ENCODE results near the gene KRTAP5-9.

DNA sequence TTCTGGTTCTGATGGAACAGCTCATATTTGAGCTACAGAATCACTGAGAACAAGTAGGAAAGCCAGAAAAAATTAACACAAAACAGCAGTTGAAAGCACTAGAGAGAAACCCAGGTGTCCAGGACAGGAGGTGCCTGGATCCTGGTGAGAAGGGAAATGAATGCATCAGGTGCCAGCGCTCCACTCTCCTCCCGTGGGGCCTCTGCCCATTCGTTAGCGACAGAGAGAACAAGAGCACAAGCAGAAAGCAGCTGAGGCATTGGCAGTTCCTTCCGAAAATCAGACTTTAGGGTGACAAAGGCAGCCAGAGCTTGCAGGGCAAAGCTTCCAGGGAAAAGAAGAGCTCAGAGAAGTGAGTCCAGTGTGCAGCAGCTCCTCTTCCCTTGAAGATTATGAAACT, 41.1 kb upstream of the KRTAP5-9 start:
- TF ChIP-seq, protein P1, sequence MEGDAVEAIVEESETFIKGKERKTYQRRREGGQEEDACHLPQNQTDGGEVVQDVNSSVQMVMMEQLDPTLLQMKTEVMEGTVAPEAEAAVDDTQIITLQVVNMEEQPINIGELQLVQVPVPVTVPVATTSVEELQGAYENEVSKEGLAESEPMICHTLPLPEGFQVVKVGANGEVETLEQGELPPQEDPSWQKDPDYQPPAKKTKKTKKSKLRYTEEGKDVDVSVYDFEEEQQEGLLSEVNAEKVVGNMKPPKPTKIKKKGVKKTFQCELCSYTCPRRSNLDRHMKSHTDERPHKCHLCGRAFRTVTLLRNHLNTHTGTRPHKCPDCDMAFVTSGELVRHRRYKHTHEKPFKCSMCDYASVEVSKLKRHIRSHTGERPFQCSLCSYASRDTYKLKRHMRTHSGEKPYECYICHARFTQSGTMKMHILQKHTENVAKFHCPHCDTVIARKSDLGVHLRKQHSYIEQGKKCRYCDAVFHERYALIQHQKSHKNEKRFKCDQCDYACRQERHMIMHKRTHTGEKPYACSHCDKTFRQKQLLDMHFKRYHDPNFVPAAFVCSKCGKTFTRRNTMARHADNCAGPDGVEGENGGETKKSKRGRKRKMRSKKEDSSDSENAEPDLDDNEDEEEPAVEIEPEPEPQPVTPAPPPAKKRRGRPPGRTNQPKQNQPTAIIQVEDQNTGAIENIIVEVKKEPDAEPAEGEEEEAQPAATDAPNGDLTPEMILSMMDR (IDR thresholded peaks at IDR 0.05; ENCODE audit: poor library complexity): no peak
- TF ChIP-seq EZH2phosphoT487 (IDR thresholded peaks at IDR 0.05; ENCODE audit: low read depth, severe bottlenecking, unreplicated experiment) (no peak), EZH2 (IDR thresholded peaks at IDR 0.05; ENCODE audit: borderline replicate concordance) (no peak)

All from hepatocyte (in vitro differentiated cells).